WI38 (cell line): ENCODE measurements around the gene CEMIP.

Experiments
- H3K4me3 ChIP-seq: 2 replicates; pipeline ENCODE4 v1.5.1; 2011; ENCODE audit warnings: low read depth, mild to moderate bottlenecking, control low read depth, low read length
- CTCF ChIP-seq: IDR thresholded peaks from 2 replicates; pipeline ENCODE4 v1.5.1; 2012; ENCODE audit warnings: low read depth, mild to moderate bottlenecking, control low read depth, low read length

Gene CEMIP

GRCh38 chr15:80785811-80786354 is 6.7 kb downstream of the CEMIP start:
- no peak for TF ChIP-seq CTCF
- no peak overlapping the region for H3K4me3 ChIP-seq

GRCh38 chr15:80787316-80787715 is 8.1 kb downstream of the CEMIP start:
- H3K4me3 ChIP-seq = peak overlapping the region; percentile 39
- no peak for TF ChIP-seq CTCF

GRCh38 chr15:80788536-80788935 is 9.4 kb downstream of the CEMIP start:
- no peak for TF ChIP-seq CTCF

GRCh38 chr15:80789296-80789695 is 10.1 kb downstream of the CEMIP start:
- no peak for TF ChIP-seq CTCF
- peak overlapping the region; percentile 26; the same call in 1 of the 2 replicates for H3K4me3 ChIP-seq

More at GRCh38 chr15:80788536-80788935, 9.4 kb downstream of the CEMIP start:
- no peak overlapping the region for H3K4me3 ChIP-seq

- no peak overlapping the region for H3K4me3 ChIP-seq
- TF ChIP-seq CTCF = no peak
Measured at GRCh38 chr15:80789796-80790195, 10.6 kb downstream of the CEMIP start.

GRCh38 chr15:80790236-80790635 is 11.1 kb downstream of the CEMIP start:
- H3K4me3 ChIP-seq = no peak overlapping the region
- TF ChIP-seq CTCF = no peak

GRCh38 chr15:80791004-80791403 is 11.8 kb downstream of the CEMIP start:
- no peak for TF ChIP-seq CTCF
- no peak overlapping the region for H3K4me3 ChIP-seq
